Skeletal muscle satellite cell (primary cell): ENCODE results near the gene PTBP1. TPM values are rescaled to one million over a fixed set of nuclear protein-coding genes. Genes with fewer than 3 reads are reported as not detected.
A peak's percentile ranks its signal among the peaks of the same experiment; 100 is the strongest.

Experiments
- H3K27me3 ChIP-seq: 2 replicates; pipeline ENCODE4 v1.7.0; 2013; ENCODE audit warnings: low read length; ENCODE audit not compliant: control insufficient read depth, insufficient read depth
- H3K36me3 ChIP-seq: 2 replicates; pipeline ENCODE4 v1.7.0; 2013; ENCODE audit warnings: mild to moderate bottlenecking, control low read depth, low read length; ENCODE audit not compliant: insufficient read depth
- H3K4me1 ChIP-seq: 2 replicates; pipeline ENCODE4 v1.7.0; 2013; ENCODE audit warnings: low read length; ENCODE audit not compliant: control insufficient read depth, insufficient read depth
- H3K4me2 ChIP-seq: 2 replicates; pipeline ENCODE4 v1.7.0; 2013; ENCODE audit warnings: mild to moderate bottlenecking, low read length
- H3K4me3 ChIP-seq: 2 replicates; pipeline ENCODE4 v1.7.0; 2013; ENCODE audit warnings: low read length
- H3K9ac ChIP-seq: 2 replicates; pipeline ENCODE4 v1.7.0; 2013; ENCODE audit warnings: mild to moderate bottlenecking, low read depth, low read length, moderate library complexity
- H3K9me3 ChIP-seq: replicated peaks from 2 replicates; pipeline ENCODE4 v1.7.0; 2013; ENCODE audit warnings: mild to moderate bottlenecking, control low read depth, low read length
- total RNA-seq: library from RNA; depleted of rRNA; stranded (reverse); fragments of >200 nt; gene quantifications from 2 replicates; pipeline ENCODE4 v1.2.3, GENCODE V29; 2012; rRNA removed

PTBP1 gene
- total RNA-seq: 113 and 162 TPM in 2 replicates

GRCh38 chr19:796692-797527 is at the start of gene PTBP1:
Gene PTBP1 (plus strand): TSS chr19:797452. CDS start chr19:797498, 46 bp downstream.
- H3K9me3 ChIP-seq: no peaks in the 10 kb centered on the region
- H3K4me1 ChIP-seq: peaks cover 42% of the 10 kb centered on the region
- no peaks in the 10 kb centered on the region for H3K27me3 ChIP-seq

GRCh38 chr19:748274-748598 is 49.0 kb upstream of the PTBP1 start:
- H3K4me3 ChIP-seq: no peak overlapping the region
- H3K4me1 ChIP-seq: peaks cover 20% of the 10 kb centered on the region
- no peaks in the 10 kb centered on the region for H3K27me3 ChIP-seq
- no peaks in the 10 kb centered on the region for H3K36me3 ChIP-seq
- H3K4me2 ChIP-seq: no peak overlapping the region
- peaks cover 11% of the 10 kb centered on the region for H3K9me3 ChIP-seq
- no peak overlapping the region for H3K9ac ChIP-seq

More at GRCh38 chr19:796692-797527, at the start of gene PTBP1:
- peak within 1 kb of the TSS; percentile 85 for H3K4me3 ChIP-seq
- peaks cover 36% of the 10 kb centered on the region for H3K36me3 ChIP-seq
- peak within 1 kb of the TSS; percentile 100 for H3K4me2 ChIP-seq
- H3K9ac ChIP-seq: peak within 1 kb of the TSS; percentile 93

DNA sequence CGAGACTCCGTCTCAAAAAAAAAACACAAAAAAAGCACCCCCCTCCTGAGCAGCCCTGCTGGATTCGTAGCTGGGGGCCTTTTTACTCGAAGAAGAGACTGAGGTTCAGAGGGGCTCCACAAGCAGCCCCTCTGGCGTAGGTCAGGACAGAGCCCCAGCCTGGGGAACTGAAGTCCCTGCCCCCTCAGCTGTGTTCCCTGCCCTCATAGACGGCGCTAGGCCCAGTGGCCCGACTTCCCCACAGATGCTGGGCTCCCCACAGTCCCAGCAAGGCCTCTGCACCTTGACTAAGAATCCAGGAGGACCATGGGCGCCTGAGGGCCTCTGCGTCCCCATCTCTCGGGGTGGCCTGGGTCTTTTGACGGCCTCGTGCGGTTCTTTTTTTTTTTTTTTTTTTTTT is 47.4 kb upstream of the PTBP1 start:
- no peak overlapping the region for H3K4me3 ChIP-seq
- H3K9me3 ChIP-seq: peaks cover 11% of the 10 kb centered on the region
- H3K9ac ChIP-seq: no peak overlapping the region
- H3K36me3 ChIP-seq: no peaks in the 10 kb centered on the region
- peaks cover 28% of the 10 kb centered on the region for H3K4me1 ChIP-seq
- H3K4me2 ChIP-seq: no peak overlapping the region
- no peaks in the 10 kb centered on the region for H3K27me3 ChIP-seq

GRCh38 chr19:750640-751423 is 46.4 kb upstream of the PTBP1 start, which contains the start of gene MISP:
Gene MISP (plus strand): TSS chr19:751112. CDS start chr19:756947, 5,835 bp downstream.
- Histone ChIP-seq H3K36me3 (no peaks in the 10 kb centered on the region), H3K27me3 (no peaks in the 10 kb centered on the region), H3K9ac (peak within 1 kb of the TSS; percentile 74), H3K4me2 (peak within 1 kb of the TSS; percentile 59), H3K4me1 (peaks cover 28% of the 10 kb centered on the region), H3K4me3 (no peak within 1 kb of the TSS), H3K9me3 (peaks cover 11% of the 10 kb centered on the region)

DNA sequence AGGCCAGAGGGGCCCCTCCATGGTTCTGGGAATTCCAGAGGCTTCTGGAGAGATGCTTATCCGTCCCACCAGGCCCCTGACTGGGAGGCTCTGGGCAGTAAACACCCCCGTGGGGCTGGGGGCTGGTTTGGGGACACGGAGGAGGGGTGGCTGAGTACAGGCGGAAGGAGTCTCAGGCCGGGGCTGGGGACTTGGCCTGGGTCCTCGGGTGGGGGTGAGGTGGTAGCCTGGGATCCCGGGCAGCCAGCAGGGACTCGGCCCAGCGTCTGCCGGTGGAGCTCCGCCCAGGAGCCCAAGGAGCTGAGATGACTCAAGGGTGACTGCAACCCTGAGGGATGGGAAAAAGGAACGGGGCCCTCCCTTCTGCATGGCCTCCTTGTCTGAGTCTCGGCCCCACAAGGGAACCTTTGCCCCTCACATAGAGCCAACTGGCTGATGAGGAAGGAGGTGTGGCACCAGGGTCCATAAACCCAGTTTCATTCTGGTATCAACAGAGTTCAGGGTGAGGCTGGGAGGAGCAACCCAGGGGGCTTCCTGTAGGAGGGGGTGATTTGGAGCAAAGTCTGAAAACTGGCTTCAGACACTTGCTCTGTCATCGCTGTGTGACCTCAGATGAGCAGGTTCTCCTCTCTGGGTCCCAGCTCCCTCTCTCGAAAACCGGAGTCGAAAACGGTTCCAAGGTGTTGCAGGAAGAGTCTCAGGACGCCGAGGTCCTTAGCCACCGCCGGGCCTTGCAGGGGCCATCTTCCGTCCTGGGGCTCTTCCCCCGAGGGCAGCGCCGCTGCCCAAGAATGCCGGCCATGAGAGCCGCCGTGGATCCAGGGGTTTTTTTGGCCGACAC is 45.5 kb upstream of the PTBP1 start:
- H3K9me3 ChIP-seq: peaks cover 13% of the 10 kb centered on the region
- no peaks in the 10 kb centered on the region for H3K27me3 ChIP-seq
- no peaks in the 10 kb centered on the region for H3K36me3 ChIP-seq
- H3K4me1 ChIP-seq: peaks cover 28% of the 10 kb centered on the region
- peak overlapping the region; percentile 74 for H3K9ac ChIP-seq
- H3K4me3 ChIP-seq: no peak overlapping the region
- peak overlapping the region; percentile 59 for H3K4me2 ChIP-seq

- peaks cover 10% of the 10 kb centered on the region for H3K9me3 ChIP-seq
- H3K9ac ChIP-seq: peak overlapping the region; percentile 78
- peak overlapping the region; percentile 31 for H3K4me3 ChIP-seq
Observed at GRCh38 chr19:752652-753517, 44.4 kb upstream of the PTBP1 start.

GRCh38 chr19:754530-754929 is 42.7 kb upstream of the PTBP1 start:
- H3K9me3 ChIP-seq: peaks cover 6% of the 10 kb centered on the region
- H3K9ac ChIP-seq: no peak overlapping the region
- H3K4me2 ChIP-seq: no peak overlapping the region
- H3K27me3 ChIP-seq: no peaks in the 10 kb centered on the region
- peaks cover 28% of the 10 kb centered on the region for H3K4me1 ChIP-seq
- no peak overlapping the region for H3K4me3 ChIP-seq
- no peaks in the 10 kb centered on the region for H3K36me3 ChIP-seq

More at GRCh38 chr19:752652-753517, 44.4 kb upstream of the PTBP1 start:
- H3K27me3 ChIP-seq: no peaks in the 10 kb centered on the region
- H3K4me2 ChIP-seq: peak overlapping the region; percentile 71
- peaks cover 28% of the 10 kb centered on the region for H3K4me1 ChIP-seq
- no peaks in the 10 kb centered on the region for H3K36me3 ChIP-seq

GRCh38 chr19:755063-755462 is 42.2 kb upstream of the PTBP1 start:
- H3K36me3 ChIP-seq: no peaks in the 10 kb centered on the region
- peaks cover 28% of the 10 kb centered on the region for H3K4me1 ChIP-seq
- H3K27me3 ChIP-seq: no peaks in the 10 kb centered on the region
- H3K4me2 ChIP-seq: no peak overlapping the region
- no peak overlapping the region for H3K9ac ChIP-seq
- H3K4me3 ChIP-seq: no peak overlapping the region
- peaks cover 6% of the 10 kb centered on the region for H3K9me3 ChIP-seq

DNA sequence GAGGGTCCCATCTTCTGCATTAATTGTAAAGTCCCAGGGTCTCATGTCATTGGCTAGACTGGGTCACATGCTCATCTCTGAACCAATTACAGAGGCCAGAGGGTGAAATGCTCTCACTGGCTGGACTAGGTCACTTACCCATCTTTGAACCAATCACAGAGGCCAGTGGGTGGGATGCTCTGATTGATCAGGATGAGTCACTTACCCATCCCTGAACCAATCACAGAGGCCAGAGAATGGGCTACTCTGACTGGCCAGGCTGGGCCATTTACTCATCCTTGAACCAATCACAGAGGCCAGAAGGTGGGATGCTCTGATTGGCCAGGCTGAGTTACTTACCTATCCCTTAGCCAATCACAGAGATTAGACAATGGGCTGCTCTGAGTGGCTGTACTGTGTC is 41.0 kb upstream of the PTBP1 start:
- no peaks in the 10 kb centered on the region for H3K27me3 ChIP-seq
- H3K36me3 ChIP-seq: no peaks in the 10 kb centered on the region
- no peak overlapping the region for H3K4me3 ChIP-seq

DNA sequence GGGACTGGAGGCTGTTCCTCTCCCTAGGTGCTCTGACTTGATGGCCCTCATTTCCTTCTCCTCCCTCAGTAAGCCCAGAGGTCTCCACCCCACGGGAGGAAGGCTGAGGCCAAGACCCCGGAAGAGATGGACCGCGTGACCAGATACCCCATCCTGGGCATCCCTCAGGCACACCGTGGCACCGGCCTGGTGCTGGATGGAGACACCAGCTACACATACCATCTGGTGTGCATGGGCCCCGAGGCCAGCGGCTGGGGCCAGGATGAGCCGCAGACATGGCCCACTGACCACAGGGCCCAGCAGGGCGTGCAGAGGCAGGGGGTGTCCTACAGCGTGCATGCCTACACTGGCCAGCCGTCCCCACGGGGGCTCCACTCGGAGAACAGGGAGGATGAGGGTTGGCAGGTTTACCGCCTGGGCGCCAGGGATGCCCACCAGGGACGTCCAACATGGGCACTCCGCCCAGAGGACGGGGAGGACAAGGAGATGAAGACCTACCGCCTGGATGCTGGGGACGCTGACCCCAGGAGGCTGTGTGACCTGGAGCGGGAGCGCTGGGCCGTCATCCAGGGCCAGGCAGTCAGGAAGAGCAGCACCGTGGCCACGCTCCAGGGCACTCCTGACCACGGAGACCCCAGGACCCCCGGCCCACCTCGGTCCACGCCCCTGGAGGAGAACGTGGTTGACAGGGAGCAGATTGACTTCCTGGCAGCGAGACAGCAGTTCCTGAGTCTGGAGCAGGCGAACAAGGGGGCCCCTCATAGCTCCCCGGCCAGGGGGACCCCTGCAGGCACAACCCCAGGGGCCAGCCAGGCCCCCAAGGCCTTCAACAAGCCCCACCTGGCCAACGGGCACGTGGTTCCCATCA is 40.2 kb upstream of the PTBP1 start:
- Histone ChIP-seq H3K9me3 (peaks cover 6% of the 10 kb centered on the region), H3K4me1 (peaks cover 16% of the 10 kb centered on the region), H3K36me3 (no peaks in the 10 kb centered on the region), H3K27me3 (no peaks in the 10 kb centered on the region), H3K9ac (no peak overlapping the region), H3K4me3 (no peak overlapping the region), H3K4me2 (no peak overlapping the region)

More for the DNA sequence above, 41.0 kb upstream of the PTBP1 start:
- Histone ChIP-seq H3K4me2 (no peak overlapping the region), H3K4me1 (peaks cover 24% of the 10 kb centered on the region), H3K9me3 (peaks cover 6% of the 10 kb centered on the region), H3K9ac (no peak overlapping the region)
